Activated T-cell treated with anti-CD3 and anti-CD28 coated beads, Interleukin-2, amount 50 U/mL, for 24 hours (primary cell): ENCODE results near the gene TTLL5.

Experiments used
- DNase-seq: peaks from one replicate; pipeline ENCODE4 v3.0.0-alpha.2; 2020
- H3K27ac Mint-ChIP-seq: 2 replicates; pipeline ENCODE4 v1.8.0; 2020; ENCODE audit warnings: mild to moderate bottlenecking, mixed read lengths
- H3K27me3 Mint-ChIP-seq: 2 replicates; pipeline ENCODE4 v1.8.0; 2020; ENCODE audit warnings: mixed read lengths
- H3K36me3 Mint-ChIP-seq: 2 replicates; pipeline ENCODE4 v1.8.0; 2020; ENCODE audit warnings: low read depth, mixed read lengths
- H3K4me1 Mint-ChIP-seq: 2 replicates; pipeline ENCODE4 v1.8.0; 2020; ENCODE audit warnings: low read depth, mixed read lengths
- H3K4me3 Mint-ChIP-seq: 2 replicates; pipeline ENCODE4 v1.8.0; 2020; ENCODE audit warnings: mild to moderate bottlenecking, moderate library complexity, mixed read lengths
- H3K9me3 Mint-ChIP-seq: 2 replicates; pipeline ENCODE4 v1.8.0; 2020; ENCODE audit warnings: mixed read lengths

Gene TTLL5

GRCh38 chr14:75826599-75826998 lies 165.6 kb downstream of the TTLL5 start:
- DNase-seq: no peak
- no peaks in the 10 kb centered on the region for H3K27me3 Mint-ChIP-seq
- no peaks in the 10 kb centered on the region for H3K9me3 Mint-ChIP-seq
- peaks cover 46% of the 10 kb centered on the region for H3K4me1 Mint-ChIP-seq
- H3K27ac Mint-ChIP-seq: no peak overlapping the region
- H3K36me3 Mint-ChIP-seq: peaks cover 33% of the 10 kb centered on the region
- H3K4me3 Mint-ChIP-seq: no peak overlapping the region

- DNase-seq: no peak
- Mint-ChIP-seq H3K4me3 (no peak overlapping the region), H3K36me3 (peaks cover 27% of the 10 kb centered on the region), H3K27ac (no peak overlapping the region), H3K9me3 (no peaks in the 10 kb centered on the region), H3K27me3 (no peaks in the 10 kb centered on the region), H3K4me1 (peaks cover 53% of the 10 kb centered on the region)
Measured at GRCh38 chr14:75827331-75827730, 166.3 kb downstream of the TTLL5 start.

- DNase-seq: no peak
- H3K27ac Mint-ChIP-seq: no peak overlapping the region
- no peaks in the 10 kb centered on the region for H3K27me3 Mint-ChIP-seq
- H3K4me1 Mint-ChIP-seq: peaks cover 45% of the 10 kb centered on the region
- H3K4me3 Mint-ChIP-seq: no peak overlapping the region
- peaks cover 15% of the 10 kb centered on the region for H3K36me3 Mint-ChIP-seq
- H3K9me3 Mint-ChIP-seq: no peaks in the 10 kb centered on the region
Measured at GRCh38 chr14:75829316-75829715, 168.3 kb downstream of the TTLL5 start.

DNA sequence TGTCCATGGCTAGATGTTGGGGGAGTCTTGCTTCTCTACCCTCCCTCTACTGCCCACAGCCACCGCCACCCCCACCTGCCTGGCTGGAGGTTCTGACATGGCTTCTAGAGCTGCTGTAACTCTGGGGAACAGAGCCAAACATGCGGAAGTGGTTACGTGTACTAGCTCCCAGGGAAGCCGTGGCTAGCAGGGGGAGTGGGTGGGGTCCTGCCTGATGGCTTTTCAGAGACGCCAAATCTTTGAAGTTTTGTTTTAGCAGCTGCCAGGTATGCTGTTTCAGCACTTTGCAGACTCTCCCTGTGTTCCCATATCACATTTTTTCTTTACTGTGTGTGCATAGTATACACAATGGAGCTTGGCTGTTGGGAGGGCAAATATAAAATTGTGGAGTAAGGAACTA lies 170.4 kb downstream of the TTLL5 start:
- H3K36me3 Mint-ChIP-seq: peaks cover 20% of the 10 kb centered on the region
- H3K4me1 Mint-ChIP-seq: peaks cover 36% of the 10 kb centered on the region
- no peaks in the 10 kb centered on the region for H3K9me3 Mint-ChIP-seq
- H3K27ac Mint-ChIP-seq: peak overlapping the region; percentile 87
- peak overlapping the region; percentile 16 for H3K4me3 Mint-ChIP-seq
- peak; percentile 39 for DNase-seq
- no peaks in the 10 kb centered on the region for H3K27me3 Mint-ChIP-seq

DNA sequence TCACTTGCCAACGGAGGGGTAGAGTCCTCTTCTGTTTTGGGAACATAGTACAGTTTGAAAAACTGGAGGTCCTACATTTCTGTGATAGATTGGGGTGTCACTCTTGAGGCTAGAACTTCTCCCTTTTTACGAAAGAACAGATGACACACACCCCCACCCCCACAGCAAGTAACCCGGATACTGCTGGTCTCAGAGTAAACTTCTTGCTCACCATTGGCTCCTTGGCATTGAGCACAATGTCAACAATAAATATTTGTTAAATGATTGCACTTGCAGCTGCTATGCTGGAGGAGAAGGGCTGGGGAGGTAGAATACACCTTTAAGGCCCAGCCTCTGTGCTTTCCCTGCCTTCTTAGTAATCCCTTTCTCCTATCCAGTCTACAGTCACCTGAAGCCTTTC lies 170.9 kb downstream of the TTLL5 start:
- H3K36me3 Mint-ChIP-seq: peaks cover 20% of the 10 kb centered on the region
- peak overlapping the region; percentile 87 for H3K27ac Mint-ChIP-seq
- DNase-seq: no peak
- no peaks in the 10 kb centered on the region for H3K27me3 Mint-ChIP-seq
- H3K4me1 Mint-ChIP-seq: peaks cover 34% of the 10 kb centered on the region
- no peaks in the 10 kb centered on the region for H3K9me3 Mint-ChIP-seq
- H3K4me3 Mint-ChIP-seq: no peak overlapping the region

DNA sequence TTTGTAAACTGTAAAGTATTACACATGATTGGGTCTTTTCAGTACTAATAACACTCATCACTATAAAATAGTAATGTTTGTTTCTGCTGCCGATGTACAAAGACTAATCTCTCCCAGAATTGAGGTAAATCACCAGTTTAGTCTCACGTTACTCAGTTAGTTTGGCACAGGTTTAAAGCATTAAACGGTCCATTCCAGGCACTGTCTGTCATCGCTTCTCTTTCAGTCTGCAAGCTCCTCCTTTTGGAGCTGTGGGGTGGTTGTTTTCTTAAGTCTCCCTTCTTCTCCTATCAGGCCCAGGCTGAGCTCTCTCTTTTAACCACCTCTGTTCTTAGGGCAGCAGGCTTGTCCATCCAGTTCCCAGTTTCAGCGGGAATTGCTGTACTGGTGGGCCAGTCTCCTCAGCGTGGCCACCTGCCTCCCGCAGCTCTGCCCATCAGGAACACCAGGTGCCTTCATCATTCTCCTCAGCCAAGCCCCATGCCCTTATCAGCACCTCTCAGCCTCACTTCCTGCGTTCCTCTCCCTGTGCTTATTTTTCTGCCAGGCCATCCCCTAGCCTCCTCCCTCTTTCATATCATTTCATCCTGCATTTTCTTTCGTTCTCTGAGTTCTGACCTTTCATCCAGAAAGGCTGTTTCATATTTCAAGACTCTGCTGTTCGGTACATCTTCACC lies 171.7 kb downstream of the TTLL5 start:
- H3K4me1 Mint-ChIP-seq: peaks cover 38% of the 10 kb centered on the region
- no peaks in the 10 kb centered on the region for H3K27me3 Mint-ChIP-seq
- H3K27ac Mint-ChIP-seq: peak overlapping the region; percentile 48
- H3K36me3 Mint-ChIP-seq: peaks cover 22% of the 10 kb centered on the region
- H3K4me3 Mint-ChIP-seq: no peak overlapping the region
- H3K9me3 Mint-ChIP-seq: no peaks in the 10 kb centered on the region
- DNase-seq: no peak

GRCh38 chr14:75833326-75834020 lies 172.4 kb downstream of the TTLL5 start:
- DNase-seq: no peak
- H3K9me3 Mint-ChIP-seq: no peaks in the 10 kb centered on the region
- H3K4me1 Mint-ChIP-seq: peaks cover 38% of the 10 kb centered on the region
- peak overlapping the region; percentile 48 for H3K27ac Mint-ChIP-seq
- no peak overlapping the region for H3K4me3 Mint-ChIP-seq
- H3K36me3 Mint-ChIP-seq: peaks cover 27% of the 10 kb centered on the region
- H3K27me3 Mint-ChIP-seq: no peaks in the 10 kb centered on the region

DNA sequence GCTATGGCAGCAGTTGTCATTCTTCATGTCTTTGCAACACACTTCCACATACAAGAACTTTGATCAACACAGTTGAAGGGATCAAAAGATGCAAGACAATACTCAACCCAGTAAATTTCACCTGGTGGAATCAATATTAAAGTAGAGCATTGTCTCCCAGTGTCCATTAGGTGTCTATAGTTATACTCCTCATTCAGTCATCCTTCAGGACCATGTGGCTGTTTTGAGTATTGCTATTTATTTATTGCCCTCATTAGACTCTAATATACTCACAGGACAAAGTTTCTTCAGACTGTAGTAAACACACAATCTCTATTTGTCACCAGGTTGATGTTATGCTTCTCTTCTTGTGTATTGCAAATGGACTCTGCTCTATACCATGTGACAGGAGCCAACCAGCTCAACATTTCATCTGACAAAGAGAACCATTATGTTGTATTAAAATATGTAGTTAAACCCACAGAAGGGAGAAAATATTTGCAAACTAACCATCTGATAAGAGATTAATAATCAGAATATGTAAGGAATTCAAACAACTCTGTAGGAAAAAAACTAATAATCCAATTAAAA lies 174.2 kb downstream of the TTLL5 start:
- Mint-ChIP-seq H3K36me3 (peaks cover 37% of the 10 kb centered on the region), H3K9me3 (peaks cover 14% of the 10 kb centered on the region)

DNA sequence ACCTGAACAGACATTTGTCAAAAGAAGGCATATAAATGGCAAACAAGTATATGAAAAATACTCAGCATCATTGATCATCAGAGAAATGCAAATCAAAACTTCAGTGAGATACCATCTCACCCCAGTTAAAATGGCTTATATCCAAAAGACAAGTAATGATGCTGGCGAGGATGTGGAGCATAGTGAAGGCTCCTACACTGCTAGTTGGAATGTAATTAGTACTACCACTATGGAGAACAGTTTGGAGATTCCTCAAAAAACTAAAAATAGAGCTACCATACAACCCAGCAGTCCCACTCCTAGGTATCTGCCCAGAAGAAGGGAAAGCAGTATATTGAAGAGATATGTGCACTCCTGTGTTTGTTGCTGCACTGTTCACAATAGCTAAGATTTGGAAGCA lies 174.7 kb downstream of the TTLL5 start:
- peaks cover 14% of the 10 kb centered on the region for H3K9me3 Mint-ChIP-seq
- peaks cover 28% of the 10 kb centered on the region for H3K4me1 Mint-ChIP-seq
- H3K4me3 Mint-ChIP-seq: no peak overlapping the region
- peaks cover 38% of the 10 kb centered on the region for H3K36me3 Mint-ChIP-seq
- H3K27me3 Mint-ChIP-seq: no peaks in the 10 kb centered on the region
- no peak for DNase-seq
- no peak overlapping the region for H3K27ac Mint-ChIP-seq

More for the DNA sequence above, 174.2 kb downstream of the TTLL5 start:
- no peak overlapping the region for H3K27ac Mint-ChIP-seq
- no peaks in the 10 kb centered on the region for H3K27me3 Mint-ChIP-seq
- no peak for DNase-seq
- H3K4me3 Mint-ChIP-seq: no peak overlapping the region
- peaks cover 31% of the 10 kb centered on the region for H3K4me1 Mint-ChIP-seq

GRCh38 chr14:75837151-75837787 lies 176.2 kb downstream of the TTLL5 start:
- H3K4me1 Mint-ChIP-seq: peaks cover 15% of the 10 kb centered on the region
- DNase-seq: no peak
- H3K27me3 Mint-ChIP-seq: no peaks in the 10 kb centered on the region
- no peak overlapping the region for H3K4me3 Mint-ChIP-seq
- peaks cover 45% of the 10 kb centered on the region for H3K36me3 Mint-ChIP-seq
- no peak overlapping the region for H3K27ac Mint-ChIP-seq
- H3K9me3 Mint-ChIP-seq: peaks cover 14% of the 10 kb centered on the region

DNA sequence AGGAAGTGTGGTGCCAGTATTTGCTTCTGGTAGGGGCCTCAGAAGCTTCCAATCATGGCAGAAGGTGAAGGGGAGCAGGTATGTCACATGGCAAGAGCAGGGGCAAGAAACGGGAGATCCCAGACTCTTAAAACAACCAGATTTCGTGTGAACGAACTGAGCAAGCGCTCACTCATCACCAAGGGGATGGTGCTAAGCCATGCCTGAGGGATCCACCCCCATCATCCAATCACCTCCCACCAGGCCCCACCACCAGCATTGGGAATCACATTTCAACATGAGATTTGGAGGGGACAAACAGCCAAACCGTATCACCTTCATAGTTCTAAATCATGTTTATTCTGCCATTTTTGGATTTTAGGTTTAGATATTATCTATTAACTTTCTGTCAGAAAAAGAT lies 179.9 kb downstream of the TTLL5 start:
- DNase-seq: no peak
- Mint-ChIP-seq H3K27ac (no peak overlapping the region), H3K36me3 (peaks cover 40% of the 10 kb centered on the region), H3K27me3 (no peaks in the 10 kb centered on the region), H3K4me3 (no peak overlapping the region), H3K4me1 (peaks cover 8% of the 10 kb centered on the region), H3K9me3 (peaks cover 14% of the 10 kb centered on the region)

DNA sequence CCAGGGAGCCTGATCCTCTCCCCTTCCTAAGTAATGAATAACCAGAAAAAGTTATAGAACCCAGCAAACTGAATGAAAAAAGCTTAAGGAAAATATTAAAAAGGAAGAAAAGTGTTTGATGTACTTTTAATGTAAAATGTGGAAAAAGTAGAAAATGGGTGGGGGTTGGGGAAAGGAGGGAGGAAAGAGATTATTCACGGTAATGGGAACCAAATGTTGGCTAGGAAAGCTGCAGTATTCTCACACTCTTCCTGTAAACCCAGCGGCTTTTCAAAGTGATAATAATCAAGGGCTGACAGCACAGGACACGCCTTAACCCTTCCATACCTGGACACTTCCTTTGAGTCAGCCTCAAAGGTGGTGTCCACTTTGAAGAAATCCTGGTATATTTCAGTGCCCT lies 181.5 kb downstream of the TTLL5 start:
- DNase-seq: no peak
- peaks cover 4% of the 10 kb centered on the region for H3K4me1 Mint-ChIP-seq
- no peak overlapping the region for H3K4me3 Mint-ChIP-seq
- no peaks in the 10 kb centered on the region for H3K27me3 Mint-ChIP-seq
- H3K27ac Mint-ChIP-seq: no peak overlapping the region
- peaks cover 14% of the 10 kb centered on the region for H3K9me3 Mint-ChIP-seq
- H3K36me3 Mint-ChIP-seq: peaks cover 39% of the 10 kb centered on the region

GRCh38 chr14:75844486-75844885 lies 183.4 kb downstream of the TTLL5 start:
- Mint-ChIP-seq H3K4me3 (no peak overlapping the region), H3K4me1 (peaks cover 4% of the 10 kb centered on the region), H3K9me3 (peaks cover 6% of the 10 kb centered on the region), H3K27me3 (no peaks in the 10 kb centered on the region), H3K36me3 (peaks cover 27% of the 10 kb centered on the region), H3K27ac (no peak overlapping the region)
- no peak for DNase-seq

- H3K4me1 Mint-ChIP-seq: peaks cover 4% of the 10 kb centered on the region
- H3K4me3 Mint-ChIP-seq: no peak overlapping the region
- peaks cover 21% of the 10 kb centered on the region for H3K36me3 Mint-ChIP-seq
- DNase-seq: no peak
- no peaks in the 10 kb centered on the region for H3K9me3 Mint-ChIP-seq
- no peak overlapping the region for H3K27ac Mint-ChIP-seq
- H3K27me3 Mint-ChIP-seq: no peaks in the 10 kb centered on the region
Measured at GRCh38 chr14:75845136-75845804, 184.2 kb downstream of the TTLL5 start.
